Measurements from ENCODE around the gene COP1.

COP1 gene

DNA sequence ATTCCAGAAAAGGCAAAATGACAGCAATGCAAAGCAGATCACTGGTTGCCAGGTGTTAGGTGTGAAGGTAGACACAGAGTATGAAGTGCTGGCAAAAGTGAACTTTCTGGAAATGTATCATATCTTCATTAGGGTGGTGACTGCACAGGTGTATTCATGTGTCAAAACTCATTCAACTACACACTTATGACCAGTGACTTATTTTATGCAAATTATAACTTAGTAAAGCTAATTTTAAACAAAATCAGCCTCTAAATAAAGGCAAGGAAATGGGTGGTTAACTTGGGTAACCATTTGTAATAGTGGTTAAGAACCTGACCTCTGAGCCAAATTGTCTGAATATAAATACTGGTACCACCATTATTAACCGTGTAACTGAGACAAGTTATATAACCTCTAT is 7.4 kb downstream of the COP1 start:
- no peak for DNase-seq

DNA sequence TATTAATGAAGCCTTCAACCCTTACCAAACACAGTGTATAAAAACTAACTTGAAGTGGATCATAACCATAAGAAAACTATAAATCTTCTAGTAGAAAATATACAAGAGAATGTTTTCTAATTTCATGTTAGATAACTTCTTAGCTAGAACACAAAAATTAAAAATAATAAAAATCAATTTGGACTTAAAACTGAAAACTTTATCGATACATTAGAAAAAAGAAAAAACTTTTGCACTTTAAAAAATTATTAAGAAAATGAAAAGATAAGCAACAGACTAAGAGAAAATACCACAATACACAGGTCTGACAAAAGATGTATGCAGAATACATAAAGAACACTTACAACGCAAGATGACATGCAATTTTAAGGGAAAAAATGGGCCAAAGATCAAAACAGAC is 8.7 kb downstream of the COP1 start:
- no peak for DNase-seq

GRCh38 chr1:176196728-176197127 is 10.4 kb downstream of the COP1 start:
- no peak for DNase-seq

DNA sequence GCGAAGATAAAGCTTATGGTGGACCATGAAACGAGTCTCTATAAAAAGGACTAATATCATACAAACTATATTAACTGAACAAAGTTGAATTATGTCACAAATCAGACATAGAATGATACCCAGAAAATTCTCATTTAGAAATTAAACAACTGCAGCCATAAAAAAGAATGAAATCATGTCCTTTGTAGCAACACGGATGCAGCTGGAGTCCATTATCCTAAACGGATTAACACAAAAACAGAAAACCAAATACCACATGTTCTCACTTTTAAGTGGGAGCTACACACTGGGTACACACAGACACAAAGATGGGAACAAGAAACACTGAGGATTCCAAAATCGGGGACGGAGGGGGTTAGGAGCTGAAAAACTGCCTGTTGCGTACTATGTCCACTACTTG is 11.5 kb downstream of the COP1 start:
- no peak for DNase-seq

GRCh38 chr1:176193663-176194062 is 13.4 kb downstream of the COP1 start:
- no peak for DNase-seq

DNA sequence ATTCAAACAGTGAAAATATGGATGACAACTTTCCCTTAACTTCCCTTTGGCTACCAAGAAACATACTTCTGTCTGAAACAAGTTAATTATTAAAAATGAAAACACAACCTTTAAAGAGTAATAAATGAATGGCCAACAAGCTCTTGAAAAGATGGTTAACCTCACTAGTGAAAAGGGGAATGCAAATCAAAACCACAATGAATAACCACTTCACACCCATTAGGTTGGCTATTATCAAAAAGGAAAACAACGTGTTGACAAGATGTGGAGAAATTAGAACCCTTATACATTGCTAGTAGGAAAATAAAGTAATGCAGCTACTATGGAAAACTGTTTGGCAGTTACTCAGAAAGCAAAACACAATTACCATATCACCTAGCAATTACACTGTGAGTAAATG is 14.1 kb downstream of the COP1 start:
- DNase-seq, result no peak

- no peak for DNase-seq
These were observed 18.5 kb downstream of the COP1 start for GRCh38 chr1:176188604-176189003.

- DNase-seq, result no peak
These were observed 20.1 kb downstream of the COP1 start for GRCh38 chr1:176187001-176187400.

- no peak for DNase-seq
These were observed 23.5 kb downstream of the COP1 start for GRCh38 chr1:176183618-176184017.

GRCh38 chr1:176178316-176178715 is 28.8 kb downstream of the COP1 start:
- DNase-seq, result no peak

DNA sequence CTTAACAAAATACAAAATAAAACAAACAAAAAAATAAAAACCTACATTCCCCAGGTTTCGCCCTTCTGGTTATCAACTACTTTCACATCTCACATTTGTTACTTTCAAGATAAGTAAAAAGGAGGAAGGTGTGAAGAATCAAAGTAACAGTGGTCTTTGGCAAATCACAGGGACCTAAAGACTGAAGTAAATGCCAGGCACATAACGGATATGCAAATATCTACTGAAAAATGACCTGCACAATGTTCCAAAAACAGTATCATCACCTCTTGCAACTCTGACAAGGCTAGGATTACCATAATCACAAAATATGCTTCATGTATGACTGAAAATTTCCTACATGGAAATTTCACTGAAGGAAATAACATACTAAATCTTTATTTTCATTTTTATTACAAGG is 29.3 kb downstream of the COP1 start:
- no peak for DNase-seq

GRCh38 chr1:176174108-176174507 is 33.0 kb downstream of the COP1 start:
- no peak for DNase-seq

DNA sequence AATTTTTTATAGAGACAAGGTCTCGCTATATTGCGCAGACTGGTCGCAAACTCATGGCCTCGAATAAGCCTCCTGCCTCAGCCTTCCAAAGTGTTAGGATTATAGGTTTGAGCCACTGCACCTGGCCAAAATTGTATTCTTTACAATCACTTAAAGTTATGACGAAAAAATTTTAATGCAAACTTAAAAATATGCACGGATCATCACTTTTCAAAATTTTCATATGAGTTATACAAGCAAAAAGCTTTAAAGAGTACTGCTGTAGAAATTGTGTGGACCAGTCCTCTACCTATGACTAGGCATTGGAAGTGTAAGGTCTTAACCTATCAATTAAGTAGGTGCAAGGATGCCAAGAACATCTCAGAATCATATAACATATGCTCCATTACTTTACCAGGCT is 34.9 kb downstream of the COP1 start:
- DNase-seq, result no peak

DNA sequence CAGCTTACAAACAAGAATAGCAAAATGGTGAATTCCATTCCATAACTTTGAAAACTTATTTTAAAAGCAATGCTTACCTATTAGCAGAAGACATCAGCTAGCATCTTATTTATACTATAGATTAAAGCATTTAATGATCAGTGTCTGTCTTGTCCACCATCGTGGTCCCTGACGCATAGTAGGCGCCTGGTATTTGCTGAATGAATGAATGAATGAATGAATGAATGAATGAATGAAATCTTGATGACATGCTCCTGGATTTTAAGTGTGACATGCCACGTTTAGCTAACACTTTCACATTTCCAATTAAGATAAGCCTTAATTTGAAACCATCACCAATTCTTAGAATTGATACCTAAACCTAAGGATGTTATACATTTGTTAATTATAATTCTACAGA is 39.9 kb downstream of the COP1 start:
- no peak for DNase-seq

DNA sequence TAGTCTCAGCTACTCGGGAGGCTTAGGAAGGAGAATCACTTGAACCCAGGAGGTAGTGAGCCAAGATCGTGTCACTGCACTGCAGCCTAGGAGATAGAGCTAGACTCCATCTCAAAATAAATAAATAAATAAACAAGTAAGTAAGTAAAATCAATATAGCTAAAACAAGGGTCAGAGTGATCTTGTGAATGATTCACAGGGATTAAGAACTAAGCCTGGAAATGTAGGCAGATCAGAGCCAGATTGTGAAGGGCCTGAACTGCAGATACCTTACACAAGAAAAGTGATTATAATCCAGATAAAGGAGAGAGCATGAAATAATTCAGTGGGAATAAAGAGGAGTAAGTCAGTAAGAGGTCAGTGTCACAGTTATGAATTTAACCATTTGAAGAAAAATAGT is 41.5 kb downstream of the COP1 start:
- DNase-seq, result no peak

GRCh38 chr1:176164014-176164678 is 42.9 kb downstream of the COP1 start:
- DNase-seq, result peak in 1 of 51 donors; percentile 1

DNA sequence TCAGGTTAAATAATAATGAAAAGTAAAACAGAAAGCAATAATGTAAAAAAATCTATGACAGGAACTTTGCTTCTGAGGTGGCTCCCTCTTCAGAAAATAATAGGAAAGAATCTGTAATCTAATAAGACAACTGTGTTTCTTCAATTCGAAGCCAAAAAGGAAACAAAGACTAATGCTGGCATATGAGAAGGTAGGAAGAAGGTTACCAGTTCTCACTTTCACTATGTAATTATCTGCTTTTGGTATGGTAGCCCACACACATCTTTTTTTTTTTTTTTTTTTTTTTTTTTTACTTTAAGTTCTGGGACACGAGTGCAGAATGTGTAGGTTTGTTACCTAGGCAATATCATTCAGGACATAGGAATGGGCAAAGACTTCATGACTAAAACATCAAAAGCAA is 47.1 kb downstream of the COP1 start:
- no peak for DNase-seq

DNA sequence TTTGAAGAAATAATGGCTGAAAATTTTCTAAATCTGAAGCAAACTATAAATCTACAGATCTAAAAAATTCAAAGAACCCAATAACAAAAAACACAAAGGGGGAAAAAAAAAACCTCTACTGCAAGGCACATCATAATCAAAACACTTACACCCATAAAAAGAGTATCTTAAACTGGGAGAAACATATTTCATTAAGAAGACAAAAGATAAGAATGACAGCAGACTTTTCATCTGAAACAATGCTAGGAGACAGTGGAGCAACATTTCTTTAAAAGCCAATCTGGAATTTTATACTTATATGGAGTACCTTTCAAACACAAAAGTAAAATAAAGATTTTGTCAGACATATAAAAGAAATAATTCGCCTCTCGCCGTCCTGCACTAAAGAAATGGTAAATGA is 49.1 kb downstream of the COP1 start:
- DNase-seq, result no peak

DNA sequence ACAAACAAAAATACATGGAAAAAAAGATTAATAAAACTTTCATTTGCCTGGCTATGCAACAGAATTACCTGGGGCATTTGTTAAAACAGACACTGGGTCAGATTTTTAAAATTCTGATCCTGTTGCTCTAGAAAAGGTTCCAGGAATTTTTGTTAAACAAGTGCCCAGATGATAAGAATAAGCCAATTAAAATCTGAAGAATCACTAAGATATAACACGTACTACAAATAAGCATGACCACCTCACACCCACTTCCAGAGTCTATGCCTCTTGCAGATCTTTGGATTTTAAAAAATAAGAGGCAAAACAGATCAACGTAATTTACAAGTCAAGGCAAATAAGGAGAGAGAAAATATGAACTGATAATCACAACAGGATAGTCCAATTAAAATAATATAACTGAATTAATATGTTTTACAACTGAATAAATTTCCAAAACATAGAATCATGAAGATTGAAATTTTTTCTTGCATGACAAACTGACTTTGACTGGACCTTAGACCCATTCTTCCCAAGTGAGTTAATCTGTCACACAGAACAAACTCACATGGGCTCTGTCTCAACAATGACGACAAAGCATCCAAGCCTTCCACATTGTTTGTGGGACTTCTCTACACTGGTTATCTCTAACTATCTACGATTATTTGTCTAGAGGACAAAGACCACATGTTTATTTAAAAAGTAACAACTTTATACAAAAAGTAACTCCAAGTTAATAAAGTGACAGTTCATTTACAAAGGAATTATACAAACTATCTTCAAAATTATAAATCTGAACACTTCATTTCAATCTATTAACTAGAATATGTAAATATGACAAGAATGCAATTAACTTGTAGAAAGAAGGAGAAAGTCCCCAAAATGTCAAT is 56.9 kb downstream of the COP1 start:
- no peak for DNase-seq

DNA sequence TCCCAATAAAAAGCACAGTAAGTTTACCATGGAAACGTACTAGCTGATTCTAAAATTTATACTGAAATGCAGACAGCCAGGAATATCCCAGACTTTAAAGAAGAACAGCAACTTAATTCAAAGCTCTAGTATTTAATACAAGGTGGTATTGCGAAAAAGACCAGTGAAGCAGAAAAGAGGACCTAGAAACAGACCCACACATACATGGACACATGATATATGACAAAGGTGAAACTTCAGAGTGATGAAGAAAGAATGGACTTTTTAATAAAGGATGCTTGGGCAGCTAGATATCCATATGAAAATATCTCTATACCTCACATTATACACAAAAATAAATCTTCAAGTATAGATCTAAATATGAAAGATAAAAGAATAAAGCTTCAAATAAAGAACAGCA is 62.6 kb downstream of the COP1 start:
- DNase-seq, result no peak

GRCh38 chr1:176142973-176143372 is 64.1 kb downstream of the COP1 start:
- no peak for DNase-seq

DNA sequence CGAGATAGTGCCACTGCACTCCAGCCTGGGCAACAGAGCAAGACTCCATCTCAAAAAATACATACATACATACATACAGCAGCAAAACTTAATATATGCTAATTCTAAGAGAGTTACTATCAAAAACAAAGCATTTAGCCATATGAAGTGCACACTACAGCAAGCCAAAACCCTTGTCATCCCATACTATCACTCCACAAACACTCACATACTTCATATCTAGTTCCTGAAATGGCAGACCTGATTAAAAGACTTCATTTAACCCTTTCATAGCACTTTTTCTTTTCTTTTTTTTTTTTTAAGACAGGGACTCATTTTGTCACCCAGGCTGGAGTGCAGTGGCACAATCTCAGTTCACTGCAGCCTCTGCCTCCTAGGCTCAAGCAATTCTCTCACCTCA is 65.6 kb downstream of the COP1 start:
- DNase-seq, result no peak

GRCh38 chr1:176136891-176137290 is 70.2 kb downstream of the COP1 start:
- no peak for DNase-seq

Measured in hypothalamus (tissue), 51 donors.